GM21737 (cell line): ENCODE measurements around the gene CDHR4.

Experiments
- ATAC-seq: cut with Tn5 transposase; IDR thresholded peaks from one replicate; pipeline ENCODE4 v1.9.1; 2021; ENCODE audit warnings: mild to moderate bottlenecking, moderate library complexity; ENCODE audit not compliant: unreplicated experiment

CDHR4 gene

GRCh38 chr3:49745986-49746385, 53.7 kb downstream of the CDHR4 start:
- no peak for ATAC-seq
